DMS153 treated with DMSO at 0.1 percent for 48 hours (cell line): ENCODE measurements around the gene KCNAB2.
"Not testable (repeated sequence)": the region's sequence is repeated elsewhere in the genome, so short reads cannot be mapped to it uniquely, and the experiment has no call there.

ENCODE experiments used
- DNase-seq: peaks from one replicate; lab custom pipeline; 2025; ENCODE audit not compliant: unreplicated experiment; lab: John Stamatoyannopoulos, UW

KCNAB2 gene

DNA sequence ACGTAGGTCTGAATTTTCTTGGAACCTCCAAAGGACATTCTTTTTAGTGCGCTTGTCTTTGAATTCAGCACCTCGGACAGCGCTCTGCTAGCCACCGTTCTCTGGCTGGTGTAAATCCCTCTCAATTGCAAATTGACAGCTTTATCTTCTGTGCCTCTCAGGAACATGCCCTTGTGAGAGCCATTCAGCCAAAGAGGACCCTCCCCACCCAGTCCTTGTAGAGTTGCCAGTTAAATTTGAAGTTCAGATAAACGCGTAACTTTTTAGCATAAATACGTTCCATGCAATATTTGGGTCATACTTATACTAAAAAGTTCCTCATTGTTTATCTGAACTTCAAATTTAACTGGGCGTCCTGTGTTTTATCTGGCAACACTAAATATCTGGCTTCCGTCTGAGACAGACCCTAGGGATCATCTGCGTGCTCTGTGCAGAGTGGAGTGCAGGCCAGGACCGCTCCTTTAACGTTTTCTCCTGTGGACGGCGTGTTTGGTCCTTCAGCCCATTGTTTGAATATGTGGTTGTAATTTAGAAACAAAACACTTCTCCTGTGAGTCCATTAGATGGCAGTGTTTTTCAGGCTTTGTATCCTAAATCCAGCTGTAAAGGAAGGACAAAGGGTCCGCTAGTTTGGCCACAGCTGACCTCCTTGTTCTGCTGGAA lies 7.0 kb downstream of the KCNAB2 start:
- peak; percentile 67 for DNase-seq

DNA sequence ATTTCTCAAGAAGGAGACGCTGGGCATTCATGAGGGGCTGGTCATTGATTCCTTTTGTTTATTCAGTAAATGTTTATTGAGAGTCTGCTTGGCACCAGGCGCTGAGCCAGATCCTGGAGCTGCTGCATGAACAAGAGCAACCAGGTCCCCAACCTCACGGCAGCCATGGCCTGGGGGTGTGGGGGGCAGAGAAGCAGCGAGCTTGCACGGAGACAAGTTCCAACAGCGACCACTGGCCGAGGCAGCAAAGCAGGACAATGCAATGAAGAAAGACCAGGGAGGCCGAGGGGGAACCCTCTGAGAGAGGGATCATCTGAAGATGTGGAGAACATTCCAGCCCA lies 7.5 kb downstream of the KCNAB2 start:
- no peak for DNase-seq

DNA sequence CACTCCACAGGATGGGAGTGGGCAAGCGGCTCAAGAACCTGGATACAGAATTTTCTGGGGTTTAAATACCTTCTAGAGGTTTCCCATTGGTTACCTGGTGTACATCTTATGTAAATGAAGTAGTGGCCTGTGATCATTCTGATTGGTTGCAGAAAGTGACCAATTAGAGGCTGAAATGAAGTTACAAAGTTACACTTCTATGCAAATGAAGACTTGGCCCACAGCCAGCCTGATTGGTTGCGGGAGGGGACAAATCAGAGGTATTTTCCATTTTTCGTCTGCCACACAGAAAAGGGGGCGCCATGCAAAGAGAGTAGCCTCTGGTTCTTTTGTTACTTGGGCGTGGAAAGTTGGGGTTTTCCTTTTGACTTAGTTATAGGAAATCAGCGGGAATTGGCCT lies 8.9 kb downstream of the KCNAB2 start:
- no peak for DNase-seq

GRCh38 chr1:6056572-6056948 lies 10.9 kb downstream of the KCNAB2 start:
- no peak for DNase-seq

- DNase-seq, result no peak
These were observed 11.6 kb downstream of the KCNAB2 start for GRCh38 chr1:6057170-6057845.

DNA sequence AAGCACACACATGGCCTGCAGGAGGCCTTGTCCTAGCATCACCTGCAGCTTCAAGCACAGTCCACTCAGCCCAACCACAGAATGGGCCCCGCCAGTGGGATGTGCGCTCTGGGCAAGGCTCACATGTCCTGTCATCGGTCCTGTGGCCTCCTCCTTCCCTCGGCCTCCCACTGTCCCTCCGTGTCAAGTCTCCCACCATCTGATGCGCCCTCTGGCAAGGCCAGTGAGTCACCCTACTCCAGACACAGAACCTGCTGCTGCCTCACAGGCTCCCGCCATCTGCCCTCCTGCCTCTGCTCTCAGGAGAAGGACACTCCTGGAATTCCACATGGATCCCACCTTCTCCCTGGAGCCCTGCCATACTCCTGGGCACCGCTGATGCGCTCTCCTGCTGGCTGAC lies 14.2 kb downstream of the KCNAB2 start:
- no peak for DNase-seq

DNA sequence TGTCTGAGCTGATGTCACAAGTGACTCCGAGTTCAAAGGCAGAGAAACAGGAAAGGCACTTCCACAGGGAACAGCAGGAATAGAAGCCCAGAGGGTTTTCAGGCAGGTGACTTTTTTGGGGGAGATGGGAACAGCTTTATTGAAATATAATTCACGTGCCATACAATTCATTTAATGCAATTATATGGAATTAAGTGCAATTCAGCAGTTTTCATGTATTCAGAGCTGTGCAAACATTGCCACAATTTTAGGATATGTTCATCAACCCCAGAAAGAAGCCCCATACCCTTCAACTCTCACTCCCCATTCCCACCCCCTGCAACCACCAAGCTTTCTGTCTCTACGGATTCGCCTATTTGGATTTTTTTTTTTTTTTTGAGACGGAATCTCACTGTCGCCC lies 17.0 kb downstream of the KCNAB2 start:
- no peak for DNase-seq

- not testable (repeated sequence) for DNase-seq
These were observed 17.9 kb downstream of the KCNAB2 start for GRCh38 chr1:6063532-6064053.

GRCh38 chr1:6065093-6065858 lies 19.6 kb downstream of the KCNAB2 start:
- no peak for DNase-seq

- DNase-seq, result no peak
These were observed 21.0 kb downstream of the KCNAB2 start for GRCh38 chr1:6066680-6067079.

DNA sequence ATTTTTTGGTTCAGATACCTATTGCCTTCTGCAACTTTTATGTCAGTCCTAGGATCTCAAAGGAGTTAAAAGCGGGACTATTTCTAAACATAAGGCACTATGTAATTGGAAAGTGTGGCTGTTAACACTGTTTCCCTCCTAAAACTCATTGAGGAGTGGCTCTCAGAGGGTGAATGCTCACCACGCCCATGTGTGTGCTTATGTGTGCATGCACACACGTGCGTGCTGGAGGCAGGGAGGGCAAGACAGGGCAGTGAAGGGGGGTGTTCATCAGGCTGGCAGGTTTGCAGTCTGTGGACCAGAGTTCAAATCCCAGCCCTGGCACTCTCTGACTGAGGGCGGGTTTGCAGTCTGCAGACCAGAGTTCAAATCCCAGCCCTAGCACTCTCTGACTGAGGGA lies 22.4 kb downstream of the KCNAB2 start:
- no peak for DNase-seq

- DNase-seq, result no peak
These were observed 23.2 kb downstream of the KCNAB2 start for GRCh38 chr1:6068932-6069331.

DNA sequence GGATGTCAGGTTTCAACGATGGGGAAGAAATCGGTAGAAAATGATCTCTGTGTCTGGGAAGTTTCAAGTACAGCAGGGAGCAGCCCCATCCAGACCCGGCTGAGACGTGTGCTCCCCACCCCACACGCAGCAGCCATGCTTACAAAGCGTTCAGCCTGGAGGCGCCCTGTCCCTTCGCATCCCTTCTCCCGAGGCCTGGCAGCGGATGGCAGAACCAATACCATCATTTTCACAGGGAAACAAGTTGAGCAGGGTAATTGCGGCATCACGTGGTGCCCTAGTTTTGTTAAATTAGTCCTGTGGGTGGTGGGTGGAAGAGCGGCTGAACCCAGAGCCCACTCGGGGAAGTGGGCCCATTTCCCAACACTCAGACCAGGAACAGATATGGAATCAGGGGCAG lies 23.9 kb downstream of the KCNAB2 start:
- DNase-seq, result no peak

GRCh38 chr1:6070450-6070974 lies 24.8 kb downstream of the KCNAB2 start:
- no peak for DNase-seq

DNA sequence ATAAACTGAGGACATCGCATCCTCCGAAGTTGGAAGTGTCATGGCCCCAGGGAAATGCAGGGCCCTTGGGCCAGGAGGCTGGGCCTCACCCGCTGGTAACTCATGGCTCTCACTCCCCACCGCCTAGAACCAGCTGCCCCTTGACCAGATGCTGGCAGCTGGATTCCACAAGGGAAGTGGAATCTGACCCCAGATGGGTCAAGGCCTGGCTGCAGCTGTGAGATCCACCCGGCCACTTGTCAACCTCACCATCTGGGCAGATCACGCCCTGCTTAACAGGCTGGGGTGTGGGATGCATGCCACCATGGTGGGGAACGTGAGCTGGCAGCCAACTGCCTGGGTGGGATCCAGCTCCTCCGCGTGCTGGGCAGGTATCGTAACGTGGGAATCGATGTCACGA lies 25.5 kb downstream of the KCNAB2 start:
- no peak for DNase-seq

DNA sequence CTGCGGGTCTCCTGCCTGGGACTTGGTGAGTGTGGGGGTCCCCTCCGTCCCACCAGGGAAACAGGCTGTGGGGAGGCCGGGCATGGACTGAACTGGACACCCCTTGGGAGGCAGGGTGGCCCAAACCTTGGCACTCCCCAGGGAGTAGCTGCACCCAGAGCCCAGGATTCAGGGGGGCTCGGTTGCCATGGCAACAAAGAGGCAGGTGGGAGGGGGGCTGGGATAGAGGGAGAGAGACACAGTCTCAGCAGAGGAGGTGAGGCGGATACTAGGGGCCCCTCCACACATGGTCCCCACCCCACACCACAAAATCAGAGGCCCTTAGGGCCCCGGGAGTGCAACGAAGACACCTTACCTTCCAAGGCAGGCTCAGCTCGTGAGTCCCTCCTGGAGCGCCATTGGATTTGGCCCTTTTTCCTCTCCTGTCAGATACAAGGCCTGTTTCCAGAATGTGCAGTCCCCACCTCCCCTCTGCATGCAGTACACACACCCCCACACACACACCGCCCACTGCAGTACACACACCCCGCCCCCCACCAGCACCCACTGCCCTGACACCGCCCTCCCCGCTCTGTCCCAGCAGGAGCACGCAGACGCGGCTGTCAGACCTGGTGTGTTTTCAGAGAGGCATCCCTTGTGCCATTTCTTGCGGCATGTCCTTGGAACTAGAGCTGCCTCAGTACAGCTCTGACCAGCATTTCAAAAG lies 27.2 kb downstream of the KCNAB2 start:
- no peak for DNase-seq

GRCh38 chr1:6073480-6074053 lies 27.9 kb downstream of the KCNAB2 start:
- no peak for DNase-seq

DNA sequence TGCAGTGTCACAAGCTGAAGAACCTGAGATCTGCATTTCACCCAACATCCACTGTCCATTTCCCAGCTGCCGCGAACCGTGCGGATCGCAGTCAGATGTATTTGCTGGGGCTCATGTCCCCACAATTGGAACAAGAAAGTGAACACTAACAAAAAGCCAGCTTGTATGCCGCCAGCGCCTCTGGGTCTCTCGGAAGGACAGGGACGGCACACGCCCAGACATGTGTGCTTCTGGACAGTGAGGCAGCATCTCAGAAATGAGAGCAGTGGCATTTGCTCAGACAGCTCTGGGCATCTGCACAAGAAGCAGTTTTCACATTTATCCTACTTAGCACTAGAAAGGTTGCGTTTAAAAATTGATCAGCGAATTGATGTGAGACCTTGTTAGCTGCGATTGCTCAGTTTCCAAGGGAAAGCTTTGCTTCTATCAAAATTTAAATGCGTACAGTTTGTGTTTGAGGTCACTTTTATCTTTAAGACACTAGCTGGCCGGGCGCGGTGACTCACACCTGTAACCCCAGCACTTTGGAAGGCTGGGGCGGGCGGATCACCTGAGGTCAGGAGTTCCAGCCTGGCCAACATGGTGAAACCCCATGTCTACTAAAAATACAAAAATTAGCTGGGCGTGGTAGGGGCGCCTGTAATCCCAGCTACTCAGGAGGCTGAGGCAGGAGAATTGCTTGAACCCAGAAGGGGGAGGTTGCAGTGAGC lies 28.7 kb downstream of the KCNAB2 start:
- no peak for DNase-seq

- DNase-seq, result no peak
These were observed 30.1 kb downstream of the KCNAB2 start for GRCh38 chr1:6075748-6076147.

- not testable (repeated sequence) for DNase-seq
These were observed 31.4 kb downstream of the KCNAB2 start for GRCh38 chr1:6077061-6077460.
